AG04450 (cell line): ENCODE measurements around the gene STAG2. TPM values are rescaled to one million over a fixed set of nuclear protein-coding genes. Genes with fewer than 3 reads are reported as not detected.
A peak's percentile ranks its signal among the peaks of the same experiment; 100 is the strongest.

Experiments used
- CTCF ChIA-PET: fragments of 300-600, 350-600 bp; formaldehyde crosslinking; extraction: SDS; loops from one replicate; lab custom pipeline; 2022; ENCODE audit warnings: antibody characterized with exemption, inconsistent platforms; lab: Charles Lee
- POLR2A ChIA-PET: fragments of 350-600 bp; formaldehyde crosslinking; extraction: SDS; loops from one replicate; lab custom pipeline; 2021; ENCODE audit warnings: antibody characterized with exemption, inconsistent platforms; lab: Yijun Ruan, JAX
- DNase-seq: peaks from one replicate; pipeline ENCODE4 v3.0.0-alpha.2; 2011; ENCODE audit warnings: low read depth, low spot score
- H3K27ac ChIP-seq: one replicate; pipeline ENCODE4 v1.5.1; 2012; ENCODE audit warnings: low read depth, low read length, control low read depth
- H3K27me3 ChIP-seq: one replicate; pipeline ENCODE4 v1.6.0; 2012; ENCODE audit warnings: low read length; ENCODE audit not compliant: control insufficient read depth, insufficient read depth
- H3K4me3 ChIP-seq: 2 replicates; pipeline ENCODE4 v1.5.1; 2011; ENCODE audit warnings: mild to moderate bottlenecking, low read depth, low read length, control low read depth
- H3K9me3 ChIP-seq: 2 replicates; pipeline ENCODE4 v1.5.1; 2012; ENCODE audit warnings: low read length; ENCODE audit not compliant: control insufficient read depth, insufficient read depth
- CTCF ChIP-seq: IDR thresholded peaks from 2 replicates; pipeline ENCODE4 v1.5.1; 2011; ENCODE audit warnings: low read depth, low read length, control low read depth, inconsistent platforms
- polyA minus RNA-seq: library from RNA; depleted of rRNA, polyadenylated mRNA; stranded (reverse); fragments of >200 nt; gene quantifications from 2 replicates; pipeline ENCODE4 v1.2.3, GENCODE V29; 2011; rRNA and poly(A)+ RNA removed
- polyA plus RNA-seq: library from polyadenylated mRNA; depleted of rRNA; stranded (reverse); fragments of >200 nt; gene quantifications from 2 replicates; pipeline ENCODE4 v1.2.3, GENCODE V29; 2011; rRNA removed

STAG2 gene
- polyA plus RNA-seq (36.9 and 56.2 TPM in 2 replicates), polyA minus RNA-seq (43.9 and 90.5 TPM in 2 replicates)

- POLR2A ChIA-PET: no interaction called here
- DNase-seq: peak; percentile 75
- H3K27me3 ChIP-seq: no peaks in the 10 kb centered on the region
These were observed at the start of gene STAG2 for GRCh38 chrX:123961268-123962005. STAG2 (plus strand) TSS chrX:123961706; CDS start chrX:124022628, 60,922 bp downstream.

GRCh38 chrX:123917069-123917468 lies 44.4 kb upstream of the STAG2 start:
- H3K9me3 ChIP-seq: no peaks in the 10 kb centered on the region
- no peak for DNase-seq
- ChIA-PET POLR2A (no interaction called here), CTCF (no interaction called here)
- no peak overlapping the region for H3K27ac ChIP-seq
- H3K4me3 ChIP-seq: no peak overlapping the region
- H3K27me3 ChIP-seq: no peaks in the 10 kb centered on the region
- TF ChIP-seq CTCF: no peak

More at GRCh38 chrX:123961268-123962005, at the start of gene STAG2:
- Histone ChIP-seq H3K9me3 (no peaks in the 10 kb centered on the region), H3K27ac (peak within 1 kb of the TSS; percentile 98), H3K4me3 (peak within 1 kb of the TSS; percentile 75)
- CTCF ChIA-PET: interaction anchor here (0.9 to 1.6 kb wide), 3 partner anchors 15 to 29 kb away, joined by 3 to 8 read pairs (median 3); no protein-coding TSS in a partner anchor
- no peak for TF ChIP-seq CTCF

- POLR2A ChIA-PET: no interaction called here
- H3K9me3 ChIP-seq: no peaks in the 10 kb centered on the region
- no peak overlapping the region for H3K27ac ChIP-seq
- TF ChIP-seq CTCF: no peak
- no peaks in the 10 kb centered on the region for H3K27me3 ChIP-seq
- no peak for DNase-seq
- CTCF ChIA-PET: interaction anchor here (0.5 to 0.6 kb wide), 2 partner anchors 34 to 88 kb away, joined by 3 to 5 read pairs; no protein-coding TSS in a partner anchor
- H3K4me3 ChIP-seq: no peak overlapping the region
These were observed 43.3 kb upstream of the STAG2 start for GRCh38 chrX:123918106-123918721.

GRCh38 chrX:123920105-123920785 lies 41.3 kb upstream of the STAG2 start:
- Histone ChIP-seq H3K27me3 (no peaks in the 10 kb centered on the region), H3K9me3 (no peaks in the 10 kb centered on the region), H3K4me3 (no peak overlapping the region), H3K27ac (no peak overlapping the region)
- CTCF ChIA-PET: interaction anchor here (0.6 kb wide), 1 partner anchor 9 kb away, joined by 4 read pairs; no protein-coding TSS in a partner anchor
- peak; percentile 52 for DNase-seq
- no peak for TF ChIP-seq CTCF
- POLR2A ChIA-PET: interaction anchor here (0.9 kb wide), 1 partner anchor 39 kb away, joined by 3 read pairs; no protein-coding TSS in a partner anchor
